HCT116 (cell line): ENCODE measurements around the gene TEX2. TPM values are rescaled to one million over a fixed set of nuclear protein-coding genes. Genes with fewer than 3 reads are reported as not detected.

Experiments used
- ATAC-seq: fragments of 200-7000 bp; cut with Tn5 transposase; 2 replicates; pipeline ENCODE4 v1.9.1; 2020; ENCODE audit warnings: mild to moderate bottlenecking, moderate library complexity
- BruUV-seq: library from RNA; stranded (reverse); fragments of 400-500 nt; replicated peaks from 2 replicates; lab custom pipeline; 2021; lab: Mats Ljungman, UMichigan
- CTCF ChIA-PET: fragments of 300-600 bp; sonication (Branson Sonifier 250); formaldehyde crosslinking; loops from one replicate; lab custom pipeline; 2021; ENCODE audit warnings: antibody characterized with exemption; lab: Charles Lee
- POLR2A ChIA-PET: fragments of 300-600, 350-600 bp; sonication (Branson Sonifier 250); formaldehyde crosslinking; loops from one replicate; lab custom pipeline; 2021; ENCODE audit warnings: antibody characterized with exemption; lab: Charles Lee
- RAD21 ChIA-PET, 2 experiments: fragments of 300-600 bp; sonication (Branson Sonifier 250); formaldehyde crosslinking; loops; one replicate each; lab custom pipeline; 2023; ENCODE audit warnings: low total read pairs in 2 of 2; ENCODE audit not compliant: uncharacterized antibody in 2 of 2, unreplicated experiment in 2 of 2, low non-redundant PET in 1 of 2; lab: Charles Lee
- DNase-seq: peaks from one replicate; pipeline ENCODE4 v3.0.0-alpha.2; 2010; ENCODE audit warnings: low read depth, low spot score
- H2AFZ ChIP-seq: fragments of 200-600 bp; shearing (Covaris generic), sonication (generic); 2 replicates; pipeline ENCODE4 v1.6.1; 2017; ENCODE audit warnings: low read depth, mixed run types, mixed read lengths, antibody characterized with exemption, low read length; ENCODE audit not compliant: poor library complexity, severe bottlenecking
- H3K27ac ChIP-seq: 2 replicates; pipeline ENCODE4 v1.5.1; 2012; ENCODE audit warnings: low read depth, low read length
- H3K27me3 ChIP-seq: fragments of 200-600 bp; sonication (generic); 2 replicates; pipeline ENCODE4 v1.6.1; 2016; ENCODE audit warnings: mixed run types, low read length, mixed read lengths; ENCODE audit not compliant: insufficient read depth
- H3K36me3 ChIP-seq, 2 experiments: fragments of 200-500 bp in 1 of 2; fragments of 200-600 bp in 1 of 2; sonication (Bioruptor generic) in 1 of 2; sonication (generic) in 1 of 2; 2 replicates each; pipeline versions ENCODE4 v1.5.1 to v1.6.1; 2014 to 2016; ENCODE audit warnings: low read length in 2 of 2, inconsistent platforms in 1 of 2, mixed read lengths in 1 of 2, mixed run types in 1 of 2; ENCODE audit not compliant: insufficient read depth in 2 of 2, control insufficient read depth in 1 of 2
- H3K4me1 ChIP-seq, 2 experiments: fragments of 200-600 bp in 1 of 2; sonication (generic) in 1 of 2; 2 replicates each; pipeline versions ENCODE4 v1.5.1 to v1.6.1; 2012 to 2017; ENCODE audit warnings: low read length in 2 of 2, inconsistent platforms in 1 of 2, mild to moderate bottlenecking in 1 of 2, mixed read lengths in 1 of 2, mixed run types in 1 of 2, moderate library complexity in 1 of 2; ENCODE audit not compliant: insufficient read depth in 2 of 2, control insufficient read depth in 1 of 2
- H3K4me2 ChIP-seq: fragments of 200-600 bp; sonication (generic); 2 replicates; pipeline ENCODE4 v1.6.1; 2017; ENCODE audit warnings: mixed run types, low read length, mixed read lengths
- H3K4me3 ChIP-seq, 2 experiments: fragments of 200-600 bp in 1 of 2; sonication (generic) in 1 of 2; replicated peaks in 1 of 2; 2 replicates each; pipeline ENCODE4 v1.5.1; 2011 to 2016; ENCODE audit warnings: low read length in 2 of 2, control low read depth in 1 of 2, low read depth in 1 of 2, mild to moderate bottlenecking in 1 of 2, mixed read lengths in 1 of 2, mixed run types in 1 of 2
- H3K79me2 ChIP-seq: fragments of 200-600 bp; sonication (generic); 2 replicates; pipeline ENCODE4 v1.6.1; 2017; ENCODE audit warnings: mild to moderate bottlenecking, mixed run types, low read length, moderate library complexity, mixed read lengths; ENCODE audit not compliant: insufficient read depth
- H3K9ac ChIP-seq: fragments of 200-600 bp; sonication (generic); 2 replicates; pipeline ENCODE4 v1.6.1; 2016; ENCODE audit warnings: low read length, mixed read lengths
- H3K9me2 ChIP-seq: fragments of 200-600 bp; sonication (generic), shearing (Covaris generic); 2 replicates; pipeline ENCODE4 v1.6.1; 2017; ENCODE audit warnings: mixed run types, mild to moderate bottlenecking, moderate library complexity; ENCODE audit not compliant: insufficient read depth
- H3K9me3 ChIP-seq, 2 experiments: fragments of 200-500 bp in 1 of 2; fragments of 200-600 bp in 1 of 2; sonication (Bioruptor generic) in 1 of 2; sonication (generic) in 1 of 2; 2 replicates each; pipeline ENCODE4 v1.6.1; 2014 to 2017; ENCODE audit warnings: low read length in 2 of 2, mixed read lengths in 2 of 2, inconsistent platforms in 1 of 2, low read depth in 1 of 2, mild to moderate bottlenecking in 1 of 2, mixed run types in 1 of 2, moderate library complexity in 1 of 2; ENCODE audit not compliant: control insufficient read depth in 1 of 2, insufficient read depth in 1 of 2
- H4K20me1 ChIP-seq: fragments of 200-600 bp; sonication (generic), shearing (Covaris generic); 2 replicates; pipeline ENCODE4 v1.6.1; 2017; ENCODE audit warnings: mixed run types, mild to moderate bottlenecking, moderate library complexity; ENCODE audit not compliant: insufficient read depth
- CEBPB ChIP-seq: IDR thresholded peaks from 2 replicates; pipeline ENCODE4 v1.6.1; 2012; ENCODE audit warnings: low read depth
- EGR1 ChIP-seq: IDR thresholded peaks from 2 replicates; pipeline ENCODE4 v1.6.1; 2012; ENCODE audit warnings: low read depth
- ELF1 ChIP-seq: IDR thresholded peaks from 2 replicates; pipeline ENCODE4 v1.6.1; 2012; ENCODE audit warnings: low read depth, borderline replicate concordance
- EZH2 ChIP-seq: fragments of 200-600 bp; sonication (generic); IDR thresholded peaks from 2 replicates; pipeline ENCODE4 v1.6.1; 2017; ENCODE audit warnings: antibody characterized with exemption, mixed run types
- EZH2phosphoT487 ChIP-seq: fragments of 200-600 bp; IDR thresholded peaks from 2 replicates; pipeline ENCODE4 v1.6.1; 2018; ENCODE audit warnings: antibody characterized with exemption, borderline replicate concordance
- FOSL1 ChIP-seq: IDR thresholded peaks from 2 replicates; pipeline ENCODE4 v1.6.1; 2012; ENCODE audit warnings: low read depth
- POLR2A ChIP-seq: IDR thresholded peaks from 2 replicates; pipeline ENCODE4 v1.7.0; 2011; ENCODE audit warnings: borderline replicate concordance; ENCODE audit not compliant: insufficient read depth, insufficient read length; ENCODE audit errors: extremely low read depth
- POLR2AphosphoS5 ChIP-seq: IDR thresholded peaks from 2 replicates; pipeline ENCODE4 v1.6.1; 2011; ENCODE audit warnings: mild to moderate bottlenecking, low read depth, low read length, moderate library complexity
- RAD21 ChIP-seq: IDR thresholded peaks from 2 replicates; pipeline ENCODE4 v1.6.1; 2012; ENCODE audit warnings: low read depth, mild to moderate bottlenecking
- REST ChIP-seq: IDR thresholded peaks from 2 replicates; pipeline ENCODE4 v1.6.1; 2012; ENCODE audit warnings: low read depth
- SP1 ChIP-seq: IDR thresholded peaks from 2 replicates; pipeline ENCODE4 v1.6.1; 2012; ENCODE audit warnings: low read depth
- YY1 ChIP-seq: IDR thresholded peaks from 2 replicates; pipeline ENCODE4 v1.6.1; 2011; ENCODE audit warnings: low read length, low read depth, moderate library complexity, mild to moderate bottlenecking; ENCODE audit not compliant: insufficient replicate concordance; ENCODE audit errors: extremely low read depth
- ZBTB33 ChIP-seq: IDR thresholded peaks from 2 replicates; pipeline ENCODE4 v1.6.1; 2011; ENCODE audit warnings: mild to moderate bottlenecking, low read length, moderate library complexity; ENCODE audit not compliant: insufficient replicate concordance; ENCODE audit errors: extremely low read depth
- ZNF274 ChIP-seq: fragments of 200-500 bp; sonication (Bioruptor generic); IDR thresholded peaks from 2 replicates; pipeline ENCODE4 v1.6.1; 2014; ENCODE audit warnings: mild to moderate bottlenecking, low read depth, low read length, inconsistent platforms
- intact Hi-C: fragments of 100-400 bp; cut with micrococcal nuclease; formaldehyde crosslinking; loops from 2 replicates; pipeline ENCODE4 v1.10.0; 2022
- total RNA-seq: library from RNA; stranded (reverse); gene quantifications from one replicate; pipeline ENCODE4 v1.2.1, GENCODE V29; 2021; ENCODE audit not compliant: unreplicated experiment
- TF ChIP-seq, protein P1 (sequence below), 3 experiments: fragments of 200-600 bp in 1 of 3; sonication (generic) in 1 of 3; IDR thresholded peaks in 2 of 3; conservative IDR thresholded peaks in 1 of 3; 2 replicates each; pipeline ENCODE4 v1.5.1; 2012 to 2017; ENCODE audit warnings: low read depth in 2 of 3, low read length in 2 of 3, antibody characterized with exemption in 1 of 3, borderline replicate concordance in 1 of 3, control low read depth in 1 of 3, mild to moderate bottlenecking in 1 of 3, mixed read lengths in 1 of 3, mixed run types in 1 of 3, moderate library complexity in 1 of 3; ENCODE audit not compliant: insufficient read depth in 1 of 3

TEX2 gene
- total RNA-seq, 1 experiment from 2014 or later = 24.6 TPM

GRCh38 chr17:64173646-64174045 lies 89.4 kb downstream of the TEX2 start:
- ChIA-PET RAD21 (no interaction called here), POLR2A (no interaction called here)

More at GRCh38 chr17:64173646-64174045, 89.4 kb downstream of the TEX2 start:
- Histone ChIP-seq H3K9me2 (no peaks in the 10 kb centered on the region), H3K4me1 (no peaks in the 10 kb centered on the region), H3K27ac (no peak overlapping the region), H3K9me3 (no peaks in the 10 kb centered on the region), H4K20me1 (no peaks in the 10 kb centered on the region), H3K27me3 (no peaks in the 10 kb centered on the region), H3K36me3 (peaks cover 4 to 9% of the 10 kb centered on the region in 2 experiments; a peak in 3 of 4 replicates), H3K4me2 (no peak overlapping the region), H3K4me3 (no peak overlapping the region), H3K9ac (no peak overlapping the region), H3K79me2 (no peaks in the 10 kb centered on the region), H2AFZ (no peak overlapping the region)
- no peak for TF ChIP-seq SP1
- no peak for TF ChIP-seq CEBPB
- no peak for TF ChIP-seq POLR2AphosphoS5
- TF ChIP-seq POLR2A = no peak
- no peak for TF ChIP-seq EZH2
- no peak for TF ChIP-seq ZBTB33
- TF ChIP-seq REST = no peak
- TF ChIP-seq FOSL1 = no peak
- TF ChIP-seq ELF1 = no peak
- TF ChIP-seq ZNF274 = no peak
- no peak for TF ChIP-seq YY1
- TF ChIP-seq RAD21 = no peak
- TF ChIP-seq, protein P1, sequence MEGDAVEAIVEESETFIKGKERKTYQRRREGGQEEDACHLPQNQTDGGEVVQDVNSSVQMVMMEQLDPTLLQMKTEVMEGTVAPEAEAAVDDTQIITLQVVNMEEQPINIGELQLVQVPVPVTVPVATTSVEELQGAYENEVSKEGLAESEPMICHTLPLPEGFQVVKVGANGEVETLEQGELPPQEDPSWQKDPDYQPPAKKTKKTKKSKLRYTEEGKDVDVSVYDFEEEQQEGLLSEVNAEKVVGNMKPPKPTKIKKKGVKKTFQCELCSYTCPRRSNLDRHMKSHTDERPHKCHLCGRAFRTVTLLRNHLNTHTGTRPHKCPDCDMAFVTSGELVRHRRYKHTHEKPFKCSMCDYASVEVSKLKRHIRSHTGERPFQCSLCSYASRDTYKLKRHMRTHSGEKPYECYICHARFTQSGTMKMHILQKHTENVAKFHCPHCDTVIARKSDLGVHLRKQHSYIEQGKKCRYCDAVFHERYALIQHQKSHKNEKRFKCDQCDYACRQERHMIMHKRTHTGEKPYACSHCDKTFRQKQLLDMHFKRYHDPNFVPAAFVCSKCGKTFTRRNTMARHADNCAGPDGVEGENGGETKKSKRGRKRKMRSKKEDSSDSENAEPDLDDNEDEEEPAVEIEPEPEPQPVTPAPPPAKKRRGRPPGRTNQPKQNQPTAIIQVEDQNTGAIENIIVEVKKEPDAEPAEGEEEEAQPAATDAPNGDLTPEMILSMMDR (IDR thresholded peaks at IDR 0.05 in 2 of 3, conservative IDR thresholded peaks at IDR 0.05 in 1 of 3; ENCODE audit: borderline replicate concordance in 1 of 3, insufficient read depth in 1 of 3, low read depth in 2 of 3, low read length in 2 of 3) = no peak
- TF ChIP-seq EZH2phosphoT487 = no peak
- TF ChIP-seq EGR1 = no peak
- DNase-seq (no peak), ATAC-seq (no peak)
- intact Hi-C loops = no loop called here
- no TSS peak for BruUV-seq
- CTCF ChIA-PET = no interaction called here
